Measurements from ENCODE around the gene SSBP3. TPM values are rescaled to one million over a fixed set of nuclear protein-coding genes. Genes with fewer than 3 reads are reported as not detected.

Gene SSBP3
- total RNA-seq, 4 donors from 2014 or later = 15.4 to 23.0 (median 18.2) TPM

DNA sequence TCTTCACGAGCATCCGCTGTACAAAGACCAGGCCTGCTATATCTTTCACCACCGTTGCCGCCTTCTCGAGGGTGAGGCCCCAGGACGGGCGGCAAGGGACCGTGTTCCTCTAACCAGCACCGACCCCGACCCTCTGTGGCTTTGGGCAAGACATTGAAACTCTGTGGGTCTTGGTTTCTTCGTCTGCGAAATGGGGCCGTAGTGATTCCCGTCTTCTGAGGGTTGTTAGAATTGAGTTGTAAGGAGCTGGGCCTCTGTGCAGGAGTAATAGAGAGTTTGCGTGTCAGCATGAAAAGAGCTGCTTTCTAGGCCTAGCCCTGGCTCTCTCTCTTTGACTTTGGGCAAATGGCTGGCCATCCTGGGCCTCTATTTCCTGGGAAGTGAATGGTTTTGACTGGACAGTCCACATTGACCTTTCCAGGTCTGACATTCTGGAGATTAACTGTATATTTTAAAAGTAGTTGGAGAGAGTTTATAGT, 205.6 kb downstream of the SSBP3 start:
- DNase-seq = no peak
- 0 to 1% methylated on average over 15 of the region's 15 CpGs for whole genome bisulfite sequencing, 2 donors
- TF ChIP-seq, protein P1, sequence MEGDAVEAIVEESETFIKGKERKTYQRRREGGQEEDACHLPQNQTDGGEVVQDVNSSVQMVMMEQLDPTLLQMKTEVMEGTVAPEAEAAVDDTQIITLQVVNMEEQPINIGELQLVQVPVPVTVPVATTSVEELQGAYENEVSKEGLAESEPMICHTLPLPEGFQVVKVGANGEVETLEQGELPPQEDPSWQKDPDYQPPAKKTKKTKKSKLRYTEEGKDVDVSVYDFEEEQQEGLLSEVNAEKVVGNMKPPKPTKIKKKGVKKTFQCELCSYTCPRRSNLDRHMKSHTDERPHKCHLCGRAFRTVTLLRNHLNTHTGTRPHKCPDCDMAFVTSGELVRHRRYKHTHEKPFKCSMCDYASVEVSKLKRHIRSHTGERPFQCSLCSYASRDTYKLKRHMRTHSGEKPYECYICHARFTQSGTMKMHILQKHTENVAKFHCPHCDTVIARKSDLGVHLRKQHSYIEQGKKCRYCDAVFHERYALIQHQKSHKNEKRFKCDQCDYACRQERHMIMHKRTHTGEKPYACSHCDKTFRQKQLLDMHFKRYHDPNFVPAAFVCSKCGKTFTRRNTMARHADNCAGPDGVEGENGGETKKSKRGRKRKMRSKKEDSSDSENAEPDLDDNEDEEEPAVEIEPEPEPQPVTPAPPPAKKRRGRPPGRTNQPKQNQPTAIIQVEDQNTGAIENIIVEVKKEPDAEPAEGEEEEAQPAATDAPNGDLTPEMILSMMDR (IDR thresholded peaks at IDR 0.05) = no peak
- TF ChIP-seq POLR2A (IDR thresholded peaks at IDR 0.05) = no peak

DNA sequence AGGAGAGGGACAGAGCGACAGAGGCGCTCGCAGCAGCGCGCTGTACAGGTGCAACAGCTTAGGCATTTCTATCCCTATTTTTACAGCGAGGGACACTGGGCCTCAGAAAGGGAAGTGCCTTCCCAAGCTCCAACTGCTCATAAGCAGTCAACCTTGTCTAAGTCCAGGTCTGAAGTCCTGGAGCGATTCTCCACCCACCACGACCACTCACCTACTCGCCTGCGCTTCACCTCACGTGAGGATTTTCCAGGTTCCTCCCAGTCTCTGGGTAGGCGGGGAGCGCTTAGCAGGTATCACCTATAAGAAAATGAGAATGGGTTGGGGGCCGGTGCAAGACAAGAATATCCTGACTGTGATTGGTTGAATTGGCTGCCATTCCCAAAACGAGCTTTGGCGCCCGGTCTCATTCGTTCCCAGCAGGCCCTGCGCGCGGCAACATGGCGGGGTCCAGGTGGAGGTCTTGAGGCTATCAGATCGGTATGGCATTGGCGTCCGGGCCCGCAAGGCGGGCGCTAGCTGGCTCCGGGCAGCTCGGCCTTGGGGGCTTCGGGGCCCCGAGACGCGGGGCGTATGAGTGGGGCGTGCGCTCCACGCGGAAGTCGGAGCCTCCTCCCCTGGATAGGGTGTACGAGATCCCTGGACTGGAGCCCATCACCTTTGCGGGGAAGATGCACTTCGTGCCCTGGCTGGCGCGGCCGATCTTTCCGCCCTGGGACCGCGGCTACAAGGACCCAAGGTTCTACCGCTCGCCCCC, 206.3 kb downstream of the SSBP3 start, which contains the start of the genes CYB5RL and MRPL37:
CYB5RL (minus strand) TSS at position 266 of the 754 bp plus-strand sequence. CDS start 4,414 bp downstream, outside the sequence.
MRPL37 (plus strand) TSS at position 403 of the 754 bp plus-strand sequence; CDS start at position 480, 77 bp downstream.
- H3K27ac ChIP-seq = peak within 1 kb of the TSS in 2 of 3 donors; percentile 70 to 78
- H3K4me3 ChIP-seq (replicated peaks in 1 of 3) = peak within 1 kb of the TSS; percentile 70 to 97 (median 91)
- peaks cover 12 to 19% of the 10 kb centered on the region in 2 donors for H3K4me1 ChIP-seq
- H3K27me3 ChIP-seq = no peaks in the 10 kb centered on the region
- TF ChIP-seq POLR2A (IDR thresholded peaks at IDR 0.05) = peak in 1 of 2 donors; percentile 58
- TF ChIP-seq, protein P1 (IDR thresholded peaks at IDR 0.05) = no peak
- DNase-seq = peak; percentile 94
- 0% methylated on average over 14 to 28 of the region's 51 CpGs for whole genome bisulfite sequencing, 2 donors
- intact Hi-C loops (cut with DNase I) = loop anchor here (10.0 kb wide), 1 partner anchor 295 kb away; no protein-coding TSS in a partner anchor
- H3K36me3 ChIP-seq = peaks cover 5% of the 10 kb centered on the region in 2 donors
- H3K9me3 ChIP-seq = no peaks in the 10 kb centered on the region

More for the DNA sequence above, 205.6 kb downstream of the SSBP3 start:
- no peaks in the 10 kb centered on the region for H3K27me3 ChIP-seq
- peaks cover 12 to 19% of the 10 kb centered on the region in 2 donors for H3K4me1 ChIP-seq
- no peaks in the 10 kb centered on the region for H3K9me3 ChIP-seq
- peak overlapping the region; percentile 70 to 97 (median 91) for H3K4me3 ChIP-seq (replicated peaks in 1 of 3)
- intact Hi-C loops (cut with DNase I) = no loop called here
- H3K36me3 ChIP-seq = peaks cover 7 to 10% of the 10 kb centered on the region in 2 donors
- H3K27ac ChIP-seq = peak overlapping the region in 2 of 3 donors; percentile 70 to 78

DNA sequence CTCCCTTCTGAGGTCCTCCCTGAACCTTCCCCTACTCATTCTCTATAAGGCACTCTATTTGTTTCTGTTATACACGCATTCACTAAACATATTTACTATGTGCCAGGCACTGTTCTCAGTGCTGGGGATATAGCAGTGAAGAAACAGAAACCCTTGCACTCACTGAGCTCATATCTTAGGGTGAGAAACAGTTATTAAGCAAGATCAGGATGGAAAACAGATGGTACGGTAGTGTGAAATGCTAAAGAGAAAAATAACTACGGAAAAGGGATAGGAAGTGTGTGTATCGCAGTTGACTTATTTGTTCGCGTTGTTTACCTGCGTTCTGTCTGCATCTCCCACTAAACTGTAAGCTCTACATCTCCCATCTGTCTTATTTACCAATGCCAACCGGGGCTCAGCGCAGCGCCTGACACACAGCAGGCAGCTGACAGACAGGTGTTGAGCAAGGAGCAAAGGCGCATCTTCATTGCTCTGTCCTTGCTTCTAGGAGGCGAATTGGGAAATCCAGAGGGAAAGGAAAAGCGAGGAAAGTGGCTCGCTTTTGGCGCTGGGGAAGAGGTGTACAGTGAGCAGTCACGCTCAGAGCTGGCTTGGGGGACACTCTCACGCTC, 206.9 kb downstream of the SSBP3 start:
- H3K27me3 ChIP-seq = no peaks in the 10 kb centered on the region
- no peak for DNase-seq
- intact Hi-C loops (cut with DNase I) = loop anchor here (10.0 kb wide), 1 partner anchor 296 kb away; no protein-coding TSS in a partner anchor
- H3K4me1 ChIP-seq = peaks cover 12 to 19% of the 10 kb centered on the region in 2 donors
- H3K4me3 ChIP-seq (replicated peaks in 1 of 3) = peak overlapping the region; percentile 70 to 97 (median 91)
- TF ChIP-seq POLR2A (IDR thresholded peaks at IDR 0.05) = no peak
- TF ChIP-seq, protein P1 (IDR thresholded peaks at IDR 0.05) = no peak
- peak overlapping the region in 2 of 3 donors; percentile 9 to 17 for H3K27ac ChIP-seq
- 13 to 15% methylated on average over 17 of the region's 17 CpGs for WGBS, 2 donors
- H3K9me3 ChIP-seq = no peaks in the 10 kb centered on the region
- H3K36me3 ChIP-seq = peaks cover 4 to 5% of the 10 kb centered on the region in 2 donors

DNA sequence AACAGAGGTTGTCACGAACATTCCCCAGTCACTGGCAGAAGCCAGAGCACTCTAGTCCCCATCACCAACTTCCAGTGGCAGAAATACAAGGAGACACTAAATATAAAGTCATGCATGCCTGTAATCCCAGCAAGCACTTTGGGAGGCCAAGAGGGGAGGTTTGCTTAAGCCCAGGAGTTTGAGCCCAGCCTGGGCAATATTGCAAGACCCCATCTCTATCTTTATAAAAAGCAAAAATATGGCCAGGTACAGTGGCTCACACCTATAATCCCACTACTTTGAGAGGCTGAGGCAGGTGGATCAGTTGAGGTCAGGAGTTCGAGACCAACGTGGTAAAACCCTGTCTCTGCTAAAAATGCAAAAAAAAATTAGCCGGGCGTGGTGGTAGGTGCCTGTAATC, 212.7 kb downstream of the SSBP3 start:
- WGBS, 2 donors = 94 to 96% methylated on average over 5 of the region's 5 CpGs
- no peak overlapping the region for H3K27ac ChIP-seq
- intact Hi-C loops (cut with DNase I) = loop anchor here (10.0 kb wide), 1 partner anchor 301 kb away; no protein-coding TSS in a partner anchor
- H3K27me3 ChIP-seq = no peaks in the 10 kb centered on the region
- no peak for TF ChIP-seq POLR2A (IDR thresholded peaks at IDR 0.05)
- TF ChIP-seq, protein P1 (IDR thresholded peaks at IDR 0.05) = no peak
- H3K4me1 ChIP-seq = no peaks in the 10 kb centered on the region
- H3K4me3 ChIP-seq (replicated peaks in 1 of 3) = no peak overlapping the region
- H3K36me3 ChIP-seq = peaks cover 4 to 5% of the 10 kb centered on the region in 2 donors
- no peak for DNase-seq
- H3K9me3 ChIP-seq = no peaks in the 10 kb centered on the region

Measured in thyroid gland (tissue), 4 donors.